KOPT-K1 (cell line): ENCODE results near the gene ZNF775.
"Not testable (repeated sequence)": the region's sequence is repeated elsewhere in the genome, so short reads cannot be mapped to it uniquely, and the experiment has no call there.

Experiments
- H3K27ac ChIP-seq: fragments of 200-600 bp; sonication (generic); 2 replicates; pipeline ENCODE4 v1.5.1; 2016; ENCODE audit warnings: antibody characterized with exemption, mild to moderate bottlenecking, low read depth, low read length; ENCODE audit not compliant: poor library complexity, severe bottlenecking
- H3K36me3 ChIP-seq: fragments of 200-600 bp; sonication (generic); 2 replicates; pipeline ENCODE4 v1.5.1; 2017; ENCODE audit warnings: antibody characterized with exemption, mild to moderate bottlenecking, low read length, moderate library complexity; ENCODE audit not compliant: insufficient read depth
- H3K9me3 ChIP-seq: fragments of 200-600 bp; sonication (generic); 2 replicates; pipeline ENCODE4 v1.5.1; 2017; ENCODE audit warnings: antibody characterized with exemption, low read length, mild to moderate bottlenecking; ENCODE audit not compliant: insufficient read depth, poor library complexity, severe bottlenecking

ZNF775 gene

GRCh38 chr7:150380463-150380862 is 1.3 kb downstream of the ZNF775 start:
- peak overlapping the region; percentile 95 for H3K27ac ChIP-seq
- no peaks in the 10 kb centered on the region for H3K36me3 ChIP-seq
- H3K9me3 ChIP-seq: no peaks in the 10 kb centered on the region

GRCh38 chr7:150381096-150381495 is 2.0 kb downstream of the ZNF775 start:
- Histone ChIP-seq H3K9me3 (no peaks in the 10 kb centered on the region), H3K36me3 (0 out of 2 replicates have a peak, but pooled peaks cover 2% of the 10 kb centered on the region), H3K27ac (no peak overlapping the region)

GRCh38 chr7:150381785-150382122 is 2.6 kb downstream of the ZNF775 start:
- Histone ChIP-seq H3K27ac (no peak overlapping the region), H3K9me3 (no peaks in the 10 kb centered on the region), H3K36me3 (0 out of 2 replicates have a peak, but pooled peaks cover 6% of the 10 kb centered on the region)

- Histone ChIP-seq H3K9me3 (no peaks in the 10 kb centered on the region), H3K27ac (no peak overlapping the region), H3K36me3 (0 out of 2 replicates have a peak, but pooled peaks cover 6% of the 10 kb centered on the region)
Observed at GRCh38 chr7:150382123-150382843, 3.2 kb downstream of the ZNF775 start.

- H3K36me3 ChIP-seq: peaks cover 8% of the 10 kb centered on the region; the same call in 1 of the 2 replicates
- no peaks in the 10 kb centered on the region for H3K9me3 ChIP-seq
- H3K27ac ChIP-seq: no peak overlapping the region
Observed at GRCh38 chr7:150382844-150383225, 3.7 kb downstream of the ZNF775 start.

- Histone ChIP-seq H3K27ac (peak overlapping the region; percentile 33), H3K36me3 (peaks cover 18% of the 10 kb centered on the region; the same call in 1 of the 2 replicates)
Observed at GRCh38 chr7:150383710-150384397, 4.7 kb downstream of the ZNF775 start.

GRCh38 chr7:150384406-150385301 is 5.5 kb downstream of the ZNF775 start:
- Histone ChIP-seq H3K36me3 (peaks cover 26% of the 10 kb centered on the region; the same call in 1 of the 2 replicates), H3K9me3 (no peaks in the 10 kb centered on the region), H3K27ac (peak overlapping the region; percentile 15)

More at GRCh38 chr7:150383710-150384397, 4.7 kb downstream of the ZNF775 start:
- H3K9me3 ChIP-seq: no peaks in the 10 kb centered on the region

- Histone ChIP-seq H3K27ac (no peak overlapping the region), H3K36me3 (peaks cover 30% of the 10 kb centered on the region), H3K9me3 (no peaks in the 10 kb centered on the region)
Observed at GRCh38 chr7:150385302-150385723, 6.2 kb downstream of the ZNF775 start.

- not testable (repeated sequence) for H3K9me3 ChIP-seq, H3K27ac ChIP-seq
- peaks cover 36% of the 10 kb centered on the region for H3K36me3 ChIP-seq
Observed at GRCh38 chr7:150385884-150386283, 6.8 kb downstream of the ZNF775 start.

GRCh38 chr7:150388306-150388705 is 9.2 kb downstream of the ZNF775 start:
- H3K27ac ChIP-seq: no peak overlapping the region
- H3K9me3 ChIP-seq: no peaks in the 10 kb centered on the region
- peaks cover 37% of the 10 kb centered on the region for H3K36me3 ChIP-seq

- no peaks in the 10 kb centered on the region for H3K9me3 ChIP-seq
- H3K36me3 ChIP-seq: peaks cover 37% of the 10 kb centered on the region
- H3K27ac ChIP-seq: no peak overlapping the region
Observed at GRCh38 chr7:150388709-150389531, 9.8 kb downstream of the ZNF775 start.

- Histone ChIP-seq H3K9me3 (no peaks in the 10 kb centered on the region), H3K27ac (no peak overlapping the region), H3K36me3 (peaks cover 37% of the 10 kb centered on the region)
Observed at GRCh38 chr7:150389532-150389816, 10.3 kb downstream of the ZNF775 start.

- Histone ChIP-seq H3K36me3 (peaks cover 37% of the 10 kb centered on the region), H3K9me3 (no peaks in the 10 kb centered on the region), H3K27ac (no peak overlapping the region)
Observed at GRCh38 chr7:150390205-150390604, 11.1 kb downstream of the ZNF775 start.

GRCh38 chr7:150393325-150393724 is 14.2 kb downstream of the ZNF775 start:
- H3K36me3 ChIP-seq: peaks cover 48% of the 10 kb centered on the region
- H3K9me3 ChIP-seq: no peaks in the 10 kb centered on the region
- no peak overlapping the region for H3K27ac ChIP-seq
